Esophagus muscularis mucosa (tissue), 4 donors: Measurements from ENCODE around the gene GALNT11.

ENCODE experiments used
- CTCF ChIP-seq, 3 experiments: fragments of 200-600 bp in 2 of 3; fragments of 450-650 bp in 1 of 3; sonication (generic) in 2 of 3; IDR thresholded peaks; one replicate each; pipeline ENCODE4 v1.5.1; 2017 to 2019; ENCODE audit warnings: antibody characterized with exemption in 3 of 3, mild to moderate bottlenecking in 2 of 3, moderate library complexity in 1 of 3
- EP300 ChIP-seq: sonication (generic); formaldehyde crosslinking; IDR thresholded peaks from one replicate; pipeline ENCODE4 v1.6.1; 2017; ENCODE audit warnings: antibody characterized with exemption
- POLR2A ChIP-seq: fragments of 450-650 bp; IDR thresholded peaks from one replicate; pipeline ENCODE4 v1.6.1; 2017; ENCODE audit warnings: antibody characterized with exemption, moderate library complexity, mild to moderate bottlenecking, low read depth
- POLR2AphosphoS5 ChIP-seq, 2 donors: sonication (generic); formaldehyde crosslinking; IDR thresholded peaks; one replicate each; pipeline ENCODE4 v1.6.1; 2017; ENCODE audit warnings: antibody characterized with exemption in 2 of 2

GRCh38 chr7:152078025-152078424, 52.6 kb downstream of the GALNT11 start:
- TF ChIP-seq CTCF (IDR thresholded peaks at IDR 0.05), result no peak
- TF ChIP-seq POLR2A, result no peak
- no peak for TF ChIP-seq POLR2AphosphoS5 (IDR thresholded peaks at IDR 0.05)
- TF ChIP-seq EP300, result no peak
